Left ventricle myocardium inferior (tissue), 1 donor: Measurements from ENCODE around the gene NFKBIB. TPM values are rescaled to one million over a fixed set of nuclear protein-coding genes. Genes with fewer than 3 reads are reported as not detected.

ENCODE experiments used
- DNase-seq: peaks from one replicate; pipeline ENCODE4 v3.0.0-alpha.2; 2020
- H3K27ac ChIP-seq: fragments of 200-600 bp; replicated peaks from 2 replicates; pipeline ENCODE4 v1.8.0; 2021
- H3K27me3 ChIP-seq: fragments of 200-600 bp; 2 replicates; pipeline ENCODE4 v1.8.0; 2021; ENCODE audit warnings: low read depth
- H3K36me3 ChIP-seq: fragments of 200-600 bp; 2 replicates; pipeline ENCODE4 v1.8.0; 2021
- H3K4me1 ChIP-seq: fragments of 200-600 bp; 2 replicates; pipeline ENCODE4 v1.8.0; 2021
- H3K4me3 ChIP-seq: fragments of 200-600 bp; 2 replicates; pipeline ENCODE4 v1.8.0; 2021; ENCODE audit warnings: mild to moderate bottlenecking, moderate library complexity
- H3K9me3 ChIP-seq: fragments of 200-600 bp; replicated peaks from 2 replicates; pipeline ENCODE4 v1.8.0; 2021
- intact Hi-C: fragments of 100-400 bp; cut with micrococcal nuclease; formaldehyde crosslinking; loops from one replicate; pipeline ENCODE4 v1.11.0; 2022
- total RNA-seq: library from RNA; stranded (reverse); fragmentation: NEBNext Ultra II Directional; extraction: Animal tissue kit (Norgen Biotek cat#: 25700); gene quantifications from one replicate; pipeline ENCODE4 v1.2.1, GENCODE V29; 2021
- TF ChIP-seq, protein P1 (sequence below): fragments of 200-600 bp; IDR thresholded peaks from 2 replicates; pipeline ENCODE4 v1.8.0; 2021; ENCODE audit warnings: antibody characterized with exemption, mild to moderate bottlenecking, borderline replicate concordance
- donor health status: DM: no; HTN: yes; CAD: no; lungs with severe emphysema.

Gene NFKBIB
- total RNA-seq, 1 donor from 2014 or later, result 18.4 TPM

DNA sequence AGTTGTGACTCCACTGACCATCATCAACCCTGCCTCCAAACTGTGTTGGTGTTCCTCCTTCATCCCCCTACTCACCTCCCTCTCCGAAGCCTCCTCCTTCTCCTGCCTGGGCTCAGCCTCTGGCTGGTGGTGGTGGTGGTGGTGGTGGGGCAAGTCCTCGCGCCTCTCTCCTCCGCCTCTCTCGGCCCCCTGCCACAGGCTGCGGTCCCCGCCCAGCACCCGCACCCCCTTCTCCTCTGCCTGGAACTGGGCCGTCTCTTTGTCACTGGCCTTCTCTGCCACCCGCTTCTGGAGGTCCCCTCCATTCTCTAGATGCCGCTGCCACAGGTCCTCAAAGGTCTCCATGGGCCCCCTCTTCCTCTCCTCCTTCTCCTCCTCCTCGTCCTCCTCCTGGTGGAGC, 10.7 kb downstream of the NFKBIB start:
- H3K27ac ChIP-seq, result no peak overlapping the region
- peaks cover 33% of the 10 kb centered on the region for H3K36me3 ChIP-seq
- H3K4me1 ChIP-seq, result no peaks in the 10 kb centered on the region
- peaks cover 19% of the 10 kb centered on the region for H3K27me3 ChIP-seq
- no peak for DNase-seq
- H3K4me3 ChIP-seq, result no peak overlapping the region
- TF ChIP-seq, protein P1, sequence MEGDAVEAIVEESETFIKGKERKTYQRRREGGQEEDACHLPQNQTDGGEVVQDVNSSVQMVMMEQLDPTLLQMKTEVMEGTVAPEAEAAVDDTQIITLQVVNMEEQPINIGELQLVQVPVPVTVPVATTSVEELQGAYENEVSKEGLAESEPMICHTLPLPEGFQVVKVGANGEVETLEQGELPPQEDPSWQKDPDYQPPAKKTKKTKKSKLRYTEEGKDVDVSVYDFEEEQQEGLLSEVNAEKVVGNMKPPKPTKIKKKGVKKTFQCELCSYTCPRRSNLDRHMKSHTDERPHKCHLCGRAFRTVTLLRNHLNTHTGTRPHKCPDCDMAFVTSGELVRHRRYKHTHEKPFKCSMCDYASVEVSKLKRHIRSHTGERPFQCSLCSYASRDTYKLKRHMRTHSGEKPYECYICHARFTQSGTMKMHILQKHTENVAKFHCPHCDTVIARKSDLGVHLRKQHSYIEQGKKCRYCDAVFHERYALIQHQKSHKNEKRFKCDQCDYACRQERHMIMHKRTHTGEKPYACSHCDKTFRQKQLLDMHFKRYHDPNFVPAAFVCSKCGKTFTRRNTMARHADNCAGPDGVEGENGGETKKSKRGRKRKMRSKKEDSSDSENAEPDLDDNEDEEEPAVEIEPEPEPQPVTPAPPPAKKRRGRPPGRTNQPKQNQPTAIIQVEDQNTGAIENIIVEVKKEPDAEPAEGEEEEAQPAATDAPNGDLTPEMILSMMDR, result no peak
- intact Hi-C loops, result no loop called here
- H3K9me3 ChIP-seq, result no peaks in the 10 kb centered on the region

DNA sequence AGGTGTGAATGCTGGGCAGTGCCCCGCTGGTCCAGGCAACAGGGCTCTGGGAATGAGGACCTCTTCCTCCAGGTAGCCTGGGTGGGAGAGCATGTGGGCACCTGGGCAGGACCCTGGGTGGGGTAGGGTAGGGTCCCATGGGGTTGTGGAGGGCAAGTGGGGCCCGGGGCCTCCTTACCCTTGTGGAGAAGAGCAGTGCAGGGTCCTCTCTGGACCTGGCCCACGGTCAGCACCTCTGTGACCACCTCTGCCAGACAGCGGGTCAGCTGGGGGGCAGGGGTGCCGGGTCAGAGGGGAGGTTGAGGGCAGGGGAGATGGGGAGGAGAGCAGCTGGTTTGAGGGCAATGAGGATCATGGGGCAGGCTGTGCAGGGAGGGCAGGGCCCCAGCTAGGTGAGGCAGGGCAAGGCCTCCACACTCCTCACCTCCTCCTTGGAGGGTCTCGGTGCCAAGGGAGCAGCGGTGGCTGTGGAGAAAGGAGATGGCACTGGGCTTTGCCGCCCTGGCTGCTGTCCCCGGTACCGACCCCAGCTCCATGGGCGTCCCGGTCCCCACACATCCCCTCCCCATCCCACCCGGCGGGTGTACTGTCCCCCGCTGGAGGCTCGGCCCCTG, 11.7 kb downstream of the NFKBIB start:
- Histone ChIP-seq H3K36me3 (peaks cover 28% of the 10 kb centered on the region), H3K27ac (no peak overlapping the region)
- TF ChIP-seq, protein P1, result no peak

DNA sequence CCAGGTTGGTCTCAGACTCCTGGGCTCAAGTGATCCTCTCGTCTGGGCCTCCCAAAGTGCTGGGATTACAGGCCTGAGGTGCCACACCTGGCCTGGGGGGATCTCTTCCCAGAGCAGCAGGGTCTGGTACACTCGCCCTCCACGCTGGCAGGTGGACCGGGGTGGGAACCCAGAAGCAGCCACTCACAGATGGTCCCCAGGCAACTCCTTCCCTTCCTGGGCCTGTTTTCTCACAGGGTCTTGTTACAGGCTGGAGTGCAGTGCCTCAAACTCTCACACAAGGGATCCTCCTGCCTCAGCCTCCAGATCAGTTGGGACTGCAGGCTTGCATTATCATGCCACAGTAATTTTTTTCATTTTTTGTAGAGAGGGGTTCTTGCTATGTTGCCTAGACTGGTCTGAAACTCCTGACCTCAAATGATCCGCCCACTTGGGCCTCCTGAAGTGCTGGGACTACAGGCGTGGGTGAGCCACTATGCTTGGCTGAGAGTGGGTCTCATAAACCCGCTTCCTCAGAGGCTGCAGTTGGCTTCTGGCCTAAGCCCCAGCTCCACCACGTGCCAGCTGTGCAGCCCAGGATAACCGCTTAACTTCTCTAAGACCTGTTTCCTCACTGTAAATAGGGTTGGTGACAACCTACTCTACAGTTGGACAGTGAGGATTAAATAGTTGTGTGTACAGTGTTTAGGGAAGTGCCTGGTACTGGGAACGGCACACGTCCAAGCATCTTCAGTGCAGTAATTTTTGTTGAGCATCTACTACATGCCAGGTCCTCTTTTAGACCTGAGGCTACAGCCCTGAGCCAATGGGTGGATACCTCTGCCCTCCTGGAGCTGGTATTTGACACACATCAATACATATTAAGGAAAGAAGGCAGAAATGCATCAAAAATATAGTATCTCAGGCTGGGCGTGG, 13.1 kb downstream of the NFKBIB start:
- Histone ChIP-seq H3K27me3 (peaks cover 19% of the 10 kb centered on the region), H3K9me3 (no peaks in the 10 kb centered on the region), H3K27ac (no peak overlapping the region), H3K4me3 (no peak overlapping the region), H3K4me1 (no peaks in the 10 kb centered on the region), H3K36me3 (peaks cover 15% of the 10 kb centered on the region)
- DNase-seq, result no peak
- intact Hi-C loops, result no loop called here
- TF ChIP-seq, protein P1, result no peak

More for the DNA sequence above, 11.7 kb downstream of the NFKBIB start:
- Histone ChIP-seq H3K27me3 (peaks cover 19% of the 10 kb centered on the region), H3K4me1 (no peaks in the 10 kb centered on the region), H3K4me3 (no peak overlapping the region), H3K9me3 (no peaks in the 10 kb centered on the region)
- no peak for DNase-seq
- intact Hi-C loops, result no loop called here

DNA sequence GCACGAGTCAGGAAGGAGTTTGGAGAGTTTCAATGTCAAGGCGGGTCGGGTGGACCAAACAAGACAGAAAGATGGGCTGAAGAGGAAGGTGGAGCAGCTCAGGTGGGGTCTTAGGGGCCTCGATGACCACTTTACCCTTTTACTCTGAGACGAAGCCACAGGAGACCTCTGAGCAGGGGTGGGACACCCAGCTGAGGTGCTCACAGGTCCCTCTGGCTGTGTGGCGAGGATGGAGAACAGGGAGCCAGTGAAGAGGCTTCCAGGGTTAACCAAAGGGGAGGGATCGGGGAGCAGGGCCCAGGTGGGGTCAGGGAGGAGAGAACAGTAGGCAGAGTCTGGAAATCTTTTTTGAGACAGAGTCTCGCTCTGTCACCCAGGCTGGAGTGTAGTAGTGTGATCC, 14.2 kb downstream of the NFKBIB start:
- TF ChIP-seq, protein P1, result no peak
- H3K27ac ChIP-seq, result no peak overlapping the region
- no peaks in the 10 kb centered on the region for H3K4me1 ChIP-seq
- H3K27me3 ChIP-seq, result peaks cover 19% of the 10 kb centered on the region
- intact Hi-C loops, result no loop called here
- no peak for DNase-seq
- peaks cover 7% of the 10 kb centered on the region for H3K36me3 ChIP-seq
- no peaks in the 10 kb centered on the region for H3K9me3 ChIP-seq
- H3K4me3 ChIP-seq, result no peak overlapping the region

DNA sequence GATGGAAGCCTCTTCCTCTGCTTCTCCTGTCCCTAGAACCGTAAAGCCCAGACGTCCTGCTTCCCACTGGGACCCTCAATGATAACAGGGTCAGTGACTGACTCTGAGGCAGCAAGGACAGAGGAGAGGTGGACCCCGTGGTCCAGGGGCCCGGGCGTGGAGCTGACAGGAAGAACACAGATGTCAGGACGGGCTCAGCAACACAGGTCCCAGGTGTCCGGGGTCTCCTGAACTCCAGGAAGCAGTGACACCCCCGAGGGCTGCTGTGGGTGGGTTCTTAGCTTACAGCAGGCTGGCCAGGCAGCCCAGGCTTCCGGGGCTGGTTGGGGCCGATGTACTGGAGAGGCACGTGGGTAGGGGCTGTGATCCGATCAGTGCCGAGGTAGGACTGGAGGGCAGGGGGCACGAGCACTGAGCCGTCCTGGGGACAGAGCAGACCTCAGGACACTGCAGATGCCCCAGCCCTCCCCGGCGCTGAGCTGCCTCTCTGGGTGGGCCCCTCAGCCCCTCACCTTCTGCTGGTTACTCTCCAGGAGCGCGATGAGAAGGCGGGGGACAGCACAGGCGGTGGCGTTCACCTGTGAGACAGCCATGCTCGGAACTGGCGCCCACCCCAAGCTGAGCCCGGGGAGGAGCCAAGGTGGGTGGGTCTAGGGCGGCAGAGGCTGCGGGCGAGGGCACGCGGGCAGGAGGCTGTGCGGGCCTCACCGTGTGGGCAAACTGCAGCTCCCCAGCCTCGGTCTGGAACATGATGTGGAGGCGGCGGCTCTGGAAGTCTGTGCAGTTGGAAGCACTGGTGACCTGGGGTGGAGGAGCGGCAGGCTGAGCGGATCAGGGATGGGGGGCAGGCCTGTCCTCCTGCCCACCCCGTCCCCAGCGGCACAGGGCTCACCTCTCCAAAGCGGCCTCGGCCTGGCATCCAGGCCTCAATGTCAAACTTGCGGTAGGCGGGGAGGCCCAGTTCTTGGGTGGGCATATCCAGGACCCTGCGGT, 15.9 kb downstream of the NFKBIB start:
- H3K36me3 ChIP-seq, result peaks cover 2% of the 10 kb centered on the region
- DNase-seq, result no peak

More for the DNA sequence above, 15.9 kb downstream of the NFKBIB start:
- H3K4me1 ChIP-seq, result no peaks in the 10 kb centered on the region
- H3K4me3 ChIP-seq, result no peak overlapping the region
- intact Hi-C loops, result no loop called here
- no peak overlapping the region for H3K27ac ChIP-seq
- peaks cover 15% of the 10 kb centered on the region for H3K27me3 ChIP-seq
- TF ChIP-seq, protein P1, result no peak
- no peaks in the 10 kb centered on the region for H3K9me3 ChIP-seq
